ENCODE data around the gene ARL4C.

The ARL4C gene

DNA sequence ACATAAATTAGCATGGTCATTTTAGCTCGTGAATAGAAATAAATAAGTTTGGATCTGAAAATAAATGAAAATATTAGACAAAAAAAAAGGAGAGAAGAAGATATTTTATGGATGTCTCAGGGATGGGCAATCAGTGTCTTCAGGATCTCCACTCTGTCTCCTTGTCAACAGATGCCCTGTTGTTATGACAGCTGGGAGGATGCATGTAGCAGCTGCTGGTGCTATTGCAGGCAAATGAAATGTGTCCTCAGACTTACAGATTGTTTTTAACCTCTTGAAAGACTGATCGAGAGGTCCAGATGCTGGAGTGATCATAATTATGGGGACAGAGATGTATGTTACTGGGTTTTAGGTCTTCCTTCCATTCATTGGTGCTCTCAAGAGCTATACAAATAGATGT lies 24.7 kb upstream of the ARL4C start:
- Histone ChIP-seq H3K27me3 (no peaks in the 10 kb centered on the region), H3K4me3 (ENCODE audit: low read depth in 1 of 2, low read length in 1 of 2) (no peak overlapping the region), H3K4me1 (ENCODE audit: control insufficient read depth in 1 of 2, insufficient read depth in 1 of 2, low read depth in 1 of 2, low read length in 1 of 2) (no peaks in the 10 kb centered on the region), H3K9me3 (no peaks in the 10 kb centered on the region), H3K27ac (no peak overlapping the region), H3K36me3 (no peaks in the 10 kb centered on the region)
- TF ChIP-seq, protein P1, sequence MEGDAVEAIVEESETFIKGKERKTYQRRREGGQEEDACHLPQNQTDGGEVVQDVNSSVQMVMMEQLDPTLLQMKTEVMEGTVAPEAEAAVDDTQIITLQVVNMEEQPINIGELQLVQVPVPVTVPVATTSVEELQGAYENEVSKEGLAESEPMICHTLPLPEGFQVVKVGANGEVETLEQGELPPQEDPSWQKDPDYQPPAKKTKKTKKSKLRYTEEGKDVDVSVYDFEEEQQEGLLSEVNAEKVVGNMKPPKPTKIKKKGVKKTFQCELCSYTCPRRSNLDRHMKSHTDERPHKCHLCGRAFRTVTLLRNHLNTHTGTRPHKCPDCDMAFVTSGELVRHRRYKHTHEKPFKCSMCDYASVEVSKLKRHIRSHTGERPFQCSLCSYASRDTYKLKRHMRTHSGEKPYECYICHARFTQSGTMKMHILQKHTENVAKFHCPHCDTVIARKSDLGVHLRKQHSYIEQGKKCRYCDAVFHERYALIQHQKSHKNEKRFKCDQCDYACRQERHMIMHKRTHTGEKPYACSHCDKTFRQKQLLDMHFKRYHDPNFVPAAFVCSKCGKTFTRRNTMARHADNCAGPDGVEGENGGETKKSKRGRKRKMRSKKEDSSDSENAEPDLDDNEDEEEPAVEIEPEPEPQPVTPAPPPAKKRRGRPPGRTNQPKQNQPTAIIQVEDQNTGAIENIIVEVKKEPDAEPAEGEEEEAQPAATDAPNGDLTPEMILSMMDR (IDR thresholded peaks at IDR 0.05), result no peak

- no peak overlapping the region for H3K4me3 ChIP-seq (ENCODE audit: low read depth in 1 of 2, low read length in 1 of 2)
- no peaks in the 10 kb centered on the region for H3K9me3 ChIP-seq
- no peaks in the 10 kb centered on the region for H3K27me3 ChIP-seq
- H3K4me1 ChIP-seq (ENCODE audit: control insufficient read depth in 1 of 2, insufficient read depth in 1 of 2, low read depth in 1 of 2, low read length in 1 of 2), result no peaks in the 10 kb centered on the region
- TF ChIP-seq, protein P1 (IDR thresholded peaks at IDR 0.05), result no peak
- no peak overlapping the region for H3K27ac ChIP-seq
- no peaks in the 10 kb centered on the region for H3K36me3 ChIP-seq
Observed at GRCh38 chr2:234518986-234519642, 22.2 kb upstream of the ARL4C start.

DNA sequence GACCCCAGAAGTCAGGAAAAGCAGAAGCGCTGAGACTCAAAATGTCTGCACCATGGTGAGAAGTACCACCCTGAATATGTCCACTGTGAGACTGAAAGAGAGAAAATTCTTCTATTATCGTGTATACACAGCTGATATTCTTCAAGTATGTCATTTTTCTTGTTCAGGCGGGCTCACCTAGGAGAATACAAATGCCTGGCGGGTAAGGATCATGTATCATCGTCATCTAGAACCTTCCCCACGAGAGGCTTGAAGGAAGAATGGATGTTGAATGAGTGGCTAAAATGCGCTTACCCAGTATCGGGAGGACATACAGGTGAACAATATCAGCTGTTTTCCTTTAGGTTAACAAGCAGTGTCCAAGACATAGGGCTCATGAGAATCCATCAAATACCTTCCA lies 21.1 kb upstream of the ARL4C start:
- Histone ChIP-seq H3K4me3 (ENCODE audit: low read depth in 1 of 2, low read length in 1 of 2) (no peak overlapping the region), H3K36me3 (no peaks in the 10 kb centered on the region), H3K27me3 (no peaks in the 10 kb centered on the region), H3K9me3 (no peaks in the 10 kb centered on the region), H3K27ac (no peak overlapping the region), H3K4me1 (ENCODE audit: control insufficient read depth in 1 of 2, insufficient read depth in 1 of 2, low read depth in 1 of 2, low read length in 1 of 2) (no peaks in the 10 kb centered on the region)
- TF ChIP-seq, protein P1 (IDR thresholded peaks at IDR 0.05), result no peak

- TF ChIP-seq, protein P1 (IDR thresholded peaks at IDR 0.05), result no peak
- no peak overlapping the region for H3K4me3 ChIP-seq (ENCODE audit: low read depth in 1 of 2, low read length in 1 of 2)
- H3K36me3 ChIP-seq, result no peaks in the 10 kb centered on the region
- no peaks in the 10 kb centered on the region for H3K9me3 ChIP-seq
- H3K27ac ChIP-seq, result no peak overlapping the region
- no peaks in the 10 kb centered on the region for H3K4me1 ChIP-seq (ENCODE audit: control insufficient read depth in 1 of 2, insufficient read depth in 1 of 2, low read depth in 1 of 2, low read length in 1 of 2)
- H3K27me3 ChIP-seq, result peaks cover 5% of the 10 kb centered on the region
Observed at GRCh38 chr2:234514873-234515638, 18.2 kb upstream of the ARL4C start.

DNA sequence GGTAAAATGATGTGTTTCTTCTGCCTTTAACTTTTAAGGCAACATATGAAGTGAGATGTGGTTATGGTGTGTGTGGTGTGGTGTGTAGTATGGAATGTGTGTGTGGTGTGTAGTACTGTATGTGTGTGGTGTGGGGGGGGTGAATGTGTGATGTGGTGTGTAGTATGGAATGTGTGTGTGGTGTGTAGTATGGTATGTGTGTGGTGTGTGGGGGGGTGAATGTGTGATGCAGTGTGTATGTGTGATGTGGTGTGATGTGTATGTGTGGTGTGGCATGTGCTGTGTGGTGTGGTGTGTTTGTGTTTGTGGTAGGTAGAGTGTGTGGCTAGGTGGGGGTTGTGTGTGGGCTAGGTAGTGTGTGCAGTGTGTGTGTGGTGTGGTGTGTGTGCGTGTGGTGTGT lies 17.2 kb upstream of the ARL4C start:
- TF ChIP-seq, protein P1 (IDR thresholded peaks at IDR 0.05), result no peak
- Histone ChIP-seq H3K9me3 (no peaks in the 10 kb centered on the region), H3K36me3 (no peaks in the 10 kb centered on the region), H3K4me3 (ENCODE audit: low read depth in 1 of 2, low read length in 1 of 2) (no peak overlapping the region), H3K27me3 (peaks cover 11% of the 10 kb centered on the region), H3K27ac (no peak overlapping the region), H3K4me1 (ENCODE audit: control insufficient read depth in 1 of 2, insufficient read depth in 1 of 2, low read depth in 1 of 2, low read length in 1 of 2) (no peaks in the 10 kb centered on the region)
